Glutamatergic neuron (in vitro differentiated cells): Measurements from ENCODE around the gene SUCLG2. TPM values are rescaled to one million over a fixed set of nuclear protein-coding genes. Genes with fewer than 3 reads are reported as not detected.

Experiments
- DNase-seq: peaks from one replicate; pipeline ENCODE4 v3.0.0; 2022
- H3K27ac Mint-ChIP-seq: one replicate; pipeline ENCODE4 v1.8.0; 2020; ENCODE audit warnings: mild to moderate bottlenecking, mixed read lengths, inconsistent platforms; ENCODE audit not compliant: unreplicated experiment
- H3K27me3 Mint-ChIP-seq: one replicate; pipeline ENCODE4 v1.8.0; 2020; ENCODE audit warnings: mild to moderate bottlenecking, moderate library complexity, mixed read lengths, inconsistent platforms; ENCODE audit not compliant: unreplicated experiment
- H3K36me3 Mint-ChIP-seq: one replicate; pipeline ENCODE4 v1.8.0; 2020; ENCODE audit warnings: mild to moderate bottlenecking, mixed read lengths, inconsistent platforms; ENCODE audit not compliant: unreplicated experiment
- H3K4me1 Mint-ChIP-seq: one replicate; pipeline ENCODE4 v1.8.0; 2020; ENCODE audit warnings: mild to moderate bottlenecking, low read depth, mixed read lengths, inconsistent platforms; ENCODE audit not compliant: unreplicated experiment
- H3K4me3 Mint-ChIP-seq: one replicate; pipeline ENCODE4 v1.8.0; 2020; ENCODE audit warnings: mild to moderate bottlenecking, mixed read lengths, inconsistent platforms; ENCODE audit not compliant: unreplicated experiment
- H3K9me3 Mint-ChIP-seq: one replicate; pipeline ENCODE4 v1.8.0; 2020; ENCODE audit warnings: mild to moderate bottlenecking, moderate library complexity, mixed read lengths, inconsistent platforms; ENCODE audit not compliant: unreplicated experiment
- CTCF ChIP-seq: fragments of 200-600 bp; sonication (generic); IDR thresholded peaks from one replicate; pipeline ENCODE4 v1.5.0; 2021; ENCODE audit not compliant: partially characterized antibody, unreplicated experiment
- total RNA-seq: library from RNA; stranded (reverse); fragmentation: NEBNext Ultra II Directional; extraction: Animal tissue kit (Norgen Biotek cat#: 25700); gene quantifications from one replicate; pipeline ENCODE4 v1.2.1, GENCODE V29; 2021; ENCODE audit not compliant: unreplicated experiment

Gene SUCLG2
- total RNA-seq, 1 donor from 2014 or later: 4.3 TPM

DNA sequence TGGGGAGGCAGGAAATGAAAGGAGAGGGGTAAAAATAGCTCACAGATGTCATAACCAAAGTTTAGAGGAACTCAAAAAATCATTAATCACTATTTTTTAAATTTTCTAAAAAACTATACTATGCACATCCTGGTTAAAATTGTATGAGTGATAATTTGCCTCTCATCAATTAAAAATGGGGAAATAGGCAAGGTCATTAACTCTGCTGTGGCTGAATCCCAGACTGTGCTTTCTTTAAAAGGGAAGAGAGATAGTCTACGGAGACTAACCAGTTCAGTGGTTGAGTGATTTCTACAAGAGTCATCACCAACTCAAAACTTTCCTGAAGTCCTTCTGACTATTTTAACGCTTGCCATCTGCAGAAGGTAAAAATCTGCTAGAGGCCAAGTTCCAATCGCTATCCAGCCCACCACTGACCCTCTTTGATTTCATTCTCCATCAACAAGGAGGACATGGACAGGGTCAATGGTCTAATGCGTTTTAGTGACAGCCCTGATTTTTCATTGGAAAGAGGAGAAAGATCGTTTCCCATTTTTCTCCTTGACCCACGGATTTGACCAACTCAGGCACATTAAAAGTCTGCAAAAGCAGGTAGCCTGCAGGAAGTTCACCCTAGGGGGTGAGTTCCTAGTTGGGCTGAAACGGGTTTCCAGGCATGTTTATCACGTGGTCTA, 850 bp downstream of the SUCLG2 start:
- Mint-ChIP-seq H3K27ac (no peak overlapping the region), H3K36me3 (no peaks in the 10 kb centered on the region), H3K27me3 (no peaks in the 10 kb centered on the region), H3K9me3 (peaks cover 3% of the 10 kb centered on the region), H3K4me3 (peak overlapping the region; percentile 75), H3K4me1 (no peaks in the 10 kb centered on the region)
- no peak for DNase-seq
- no peak for TF ChIP-seq CTCF

DNA sequence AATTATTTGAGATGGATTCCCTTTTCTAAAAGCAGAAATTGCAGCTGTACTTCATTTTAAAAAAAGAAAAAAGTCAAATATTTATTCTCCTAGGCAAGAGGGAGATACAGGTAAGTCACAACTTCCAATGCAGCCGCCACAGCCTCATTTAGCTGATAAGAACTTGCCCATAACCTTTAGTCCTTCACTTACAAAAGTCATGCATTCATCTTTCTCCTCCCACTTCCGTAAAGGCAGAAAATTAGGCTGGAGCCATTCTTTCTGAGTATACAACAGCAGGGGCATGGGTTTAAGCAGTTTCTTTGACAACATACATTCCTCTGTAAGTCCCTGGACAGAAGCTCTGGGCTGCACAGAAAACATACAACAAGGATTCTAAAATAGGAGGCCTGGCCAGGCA, 4.3 kb downstream of the SUCLG2 start:
- TF ChIP-seq CTCF: no peak
- DNase-seq: no peak
- no peaks in the 10 kb centered on the region for H3K9me3 Mint-ChIP-seq
- H3K4me1 Mint-ChIP-seq: no peaks in the 10 kb centered on the region
- H3K4me3 Mint-ChIP-seq: no peak overlapping the region
- no peaks in the 10 kb centered on the region for H3K27me3 Mint-ChIP-seq
- H3K27ac Mint-ChIP-seq: no peak overlapping the region
- H3K36me3 Mint-ChIP-seq: no peaks in the 10 kb centered on the region

GRCh38 chr3:67649681-67650080, 4.7 kb downstream of the SUCLG2 start:
- Mint-ChIP-seq H3K27ac (no peak overlapping the region), H3K4me3 (no peak overlapping the region), H3K4me1 (no peaks in the 10 kb centered on the region), H3K36me3 (no peaks in the 10 kb centered on the region), H3K27me3 (no peaks in the 10 kb centered on the region), H3K9me3 (no peaks in the 10 kb centered on the region)
- TF ChIP-seq CTCF: no peak
- no peak for DNase-seq

DNA sequence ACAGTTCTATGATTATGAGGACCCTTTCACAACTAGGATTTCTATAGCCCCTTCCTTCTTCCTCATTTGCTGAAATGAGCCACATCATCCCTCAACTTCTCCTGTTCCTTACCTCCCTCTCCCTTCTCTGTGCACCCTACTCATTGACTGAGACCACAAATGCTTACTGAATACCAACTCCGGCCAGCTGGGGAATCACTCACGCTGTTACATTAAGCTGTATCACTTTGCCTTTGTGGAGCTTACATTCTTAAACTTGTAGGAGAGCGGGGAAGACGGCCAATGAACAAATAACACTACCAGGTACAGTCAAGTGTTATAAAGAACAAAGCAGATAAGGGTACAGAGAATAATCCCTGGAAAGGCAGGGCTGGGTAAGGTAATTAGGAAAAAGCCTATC, 5.7 kb downstream of the SUCLG2 start:
- no peak for DNase-seq
- Mint-ChIP-seq H3K27ac (no peak overlapping the region), H3K9me3 (no peaks in the 10 kb centered on the region), H3K4me3 (no peak overlapping the region), H3K36me3 (no peaks in the 10 kb centered on the region), H3K4me1 (no peaks in the 10 kb centered on the region), H3K27me3 (no peaks in the 10 kb centered on the region)
- TF ChIP-seq CTCF: no peak

- no peak for DNase-seq
- TF ChIP-seq CTCF: no peak
- H3K4me1 Mint-ChIP-seq: no peaks in the 10 kb centered on the region
- H3K36me3 Mint-ChIP-seq: no peaks in the 10 kb centered on the region
- H3K4me3 Mint-ChIP-seq: no peak overlapping the region
- H3K27ac Mint-ChIP-seq: no peak overlapping the region
- H3K27me3 Mint-ChIP-seq: no peaks in the 10 kb centered on the region
- peaks cover 1% of the 10 kb centered on the region for H3K9me3 Mint-ChIP-seq
Measured at GRCh38 chr3:67648229-67648628, 6.2 kb downstream of the SUCLG2 start.
